ENCODE measurements around the gene CABP7. TPM values are rescaled to one million over a fixed set of nuclear protein-coding genes. Genes with fewer than 3 reads are reported as not detected.

The CABP7 gene
- total and polyA plus RNA-seq, 2 of the 13 experiments (the other 11 are each of a cell fraction or from before 2014, with no cell fraction given), result 0.08 TPM; not detected in 1

GRCh38 chr22:29716814-29717545 is 2.8 kb upstream of the CABP7 start (continued):
- TF ChIP-seq, protein P1, sequence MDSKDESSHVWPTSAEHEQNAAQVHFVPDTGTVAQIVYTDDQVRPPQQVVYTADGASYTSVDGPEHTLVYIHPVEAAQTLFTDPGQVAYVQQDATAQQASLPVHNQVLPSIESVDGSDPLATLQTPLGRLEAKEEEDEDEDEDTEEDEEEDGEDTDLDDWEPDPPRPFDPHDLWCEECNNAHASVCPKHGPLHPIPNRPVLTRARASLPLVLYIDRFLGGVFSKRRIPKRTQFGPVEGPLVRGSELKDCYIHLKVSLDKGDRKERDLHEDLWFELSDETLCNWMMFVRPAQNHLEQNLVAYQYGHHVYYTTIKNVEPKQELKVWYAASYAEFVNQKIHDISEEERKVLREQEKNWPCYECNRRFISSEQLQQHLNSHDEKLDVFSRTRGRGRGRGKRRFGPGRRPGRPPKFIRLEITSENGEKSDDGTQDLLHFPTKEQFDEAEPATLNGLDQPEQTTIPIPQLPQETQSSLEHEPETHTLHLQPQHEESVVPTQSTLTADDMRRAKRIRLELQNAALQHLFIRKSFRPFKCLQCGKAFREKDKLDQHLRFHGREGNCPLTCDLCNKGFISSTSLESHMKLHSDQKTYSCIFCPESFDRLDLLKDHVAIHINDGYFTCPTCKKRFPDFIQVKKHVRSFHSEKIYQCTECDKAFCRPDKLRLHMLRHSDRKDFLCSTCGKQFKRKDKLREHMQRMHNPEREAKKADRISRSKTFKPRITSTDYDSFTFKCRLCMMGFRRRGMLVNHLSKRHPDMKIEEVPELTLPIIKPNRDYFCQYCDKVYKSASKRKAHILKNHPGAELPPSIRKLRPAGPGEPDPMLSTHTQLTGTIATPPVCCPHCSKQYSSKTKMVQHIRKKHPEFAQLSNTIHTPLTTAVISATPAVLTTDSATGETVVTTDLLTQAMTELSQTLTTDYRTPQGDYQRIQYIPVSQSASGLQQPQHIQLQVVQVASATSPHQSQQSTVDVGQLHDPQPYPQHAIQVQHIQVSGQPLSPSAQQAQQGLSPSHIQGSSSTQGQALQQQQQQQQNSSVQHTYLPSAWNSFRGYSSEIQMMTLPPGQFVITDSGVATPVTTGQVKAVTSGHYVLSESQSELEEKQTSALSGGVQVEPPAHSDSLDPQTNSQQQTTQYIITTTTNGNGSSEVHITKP (CRISPR knock-in tag; IDR thresholded peaks at IDR 0.05; ENCODE audit: low read depth), result peak; percentile 70; the same call in 1 of the 2 replicates
- TF ChIP-seq THAP11 (CRISPR knock-in tag; IDR thresholded peaks at IDR 0.05), result peak; percentile 75
- peak; percentile 84; the same call in 1 of the 2 replicates for TF ChIP-seq RFXANK (CRISPR knock-in tag; IDR thresholded peaks at IDR 0.05)
- TF ChIP-seq THYN1 (CRISPR knock-in tag; IDR thresholded peaks at IDR 0.05; ENCODE audit: borderline replicate concordance, low read depth), result no peak
- TF ChIP-seq SOX5 (CRISPR knock-in tag; IDR thresholded peaks at IDR 0.05; ENCODE audit: borderline replicate concordance), result peak; percentile 64; the same call in 1 of the 2 replicates
- TF ChIP-seq KLF16 (CRISPR knock-in tag; IDR thresholded peaks at IDR 0.05), result peak in 1 of 2 experiments; percentile 92; a peak in 2 of 4 replicates
- TF ChIP-seq, protein P2, sequence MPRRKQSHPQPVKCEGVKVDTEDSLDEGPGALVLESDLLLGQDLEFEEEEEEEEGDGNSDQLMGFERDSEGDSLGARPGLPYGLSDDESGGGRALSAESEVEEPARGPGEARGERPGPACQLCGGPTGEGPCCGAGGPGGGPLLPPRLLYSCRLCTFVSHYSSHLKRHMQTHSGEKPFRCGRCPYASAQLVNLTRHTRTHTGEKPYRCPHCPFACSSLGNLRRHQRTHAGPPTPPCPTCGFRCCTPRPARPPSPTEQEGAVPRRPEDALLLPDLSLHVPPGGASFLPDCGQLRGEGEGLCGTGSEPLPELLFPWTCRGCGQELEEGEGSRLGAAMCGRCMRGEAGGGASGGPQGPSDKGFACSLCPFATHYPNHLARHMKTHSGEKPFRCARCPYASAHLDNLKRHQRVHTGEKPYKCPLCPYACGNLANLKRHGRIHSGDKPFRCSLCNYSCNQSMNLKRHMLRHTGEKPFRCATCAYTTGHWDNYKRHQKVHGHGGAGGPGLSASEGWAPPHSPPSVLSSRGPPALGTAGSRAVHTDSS (CRISPR knock-in tag; conservative IDR thresholded peaks at IDR 0.05), result no peak
- TF ChIP-seq ZNF251 (CRISPR knock-in tag; IDR thresholded peaks at IDR 0.05), result no peak
- no peak for TF ChIP-seq NFATC3 (CRISPR knock-in tag; IDR thresholded peaks at IDR 0.05)
- TF ChIP-seq, protein P3, sequence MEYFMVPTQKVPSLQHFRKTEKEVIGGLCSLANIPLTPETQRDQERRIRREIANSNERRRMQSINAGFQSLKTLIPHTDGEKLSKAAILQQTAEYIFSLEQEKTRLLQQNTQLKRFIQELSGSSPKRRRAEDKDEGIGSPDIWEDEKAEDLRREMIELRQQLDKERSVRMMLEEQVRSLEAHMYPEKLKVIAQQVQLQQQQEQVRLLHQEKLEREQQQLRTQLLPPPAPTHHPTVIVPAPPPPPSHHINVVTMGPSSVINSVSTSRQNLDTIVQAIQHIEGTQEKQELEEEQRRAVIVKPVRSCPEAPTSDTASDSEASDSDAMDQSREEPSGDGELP (IDR thresholded peaks at IDR 0.05; ENCODE audit: borderline replicate concordance, low read depth), result peak; percentile 96
- TF ChIP-seq ZNF431 (CRISPR knock-in tag; IDR thresholded peaks at IDR 0.05; ENCODE audit: borderline replicate concordance, low read depth), result peak; percentile 80; the same call in 1 of the 2 replicates
- 0 out of 2 replicates have a peak, but pooled peaks have one; percentile 57 for TF ChIP-seq ZNF253 (CRISPR knock-in tag; IDR thresholded peaks at IDR 0.05; ENCODE audit: borderline replicate concordance)
- TF ChIP-seq CBX1 (IDR thresholded peaks at IDR 0.05; ENCODE audit: low read depth), result no peak
- peak; percentile 96 for TF ChIP-seq AHR (CRISPR knock-in tag; IDR thresholded peaks at IDR 0.05)
- TF ChIP-seq ZNF572 (CRISPR knock-in tag; IDR thresholded peaks at IDR 0.05), result no peak
- TF ChIP-seq KLF9 (CRISPR knock-in tag; IDR thresholded peaks at IDR 0.05; ENCODE audit: low read depth), result 0 out of 2 replicates have a peak, but pooled peaks have one; percentile 87
- no peak for TF ChIP-seq JUND (CRISPR knock-in tag; IDR thresholded peaks at IDR 0.05)
- TF ChIP-seq MAF1 (CRISPR knock-in tag; IDR thresholded peaks at IDR 0.05; ENCODE audit: borderline replicate concordance), result no peak
- TF ChIP-seq ZFX (CRISPR knock-in tag; IDR thresholded peaks at IDR 0.05; ENCODE audit: low read depth), result peak; percentile 62; the same call in 1 of the 2 replicates
- TF ChIP-seq CHD4 (IDR thresholded peaks at IDR 0.05; ENCODE audit: borderline replicate concordance, low read length), result no peak
- peak; percentile 58; the same call in 1 of the 2 replicates for TF ChIP-seq HDAC1 (CRISPR knock-in tag; IDR thresholded peaks at IDR 0.05)
- TF ChIP-seq MAFG (CRISPR knock-in tag; IDR thresholded peaks at IDR 0.05), result no peak
